NOMO-1 (cell line): ENCODE results near the gene NPM1.
A peak's percentile ranks its signal among the peaks of the same experiment; 100 is the strongest.

Source experiments
- DNase-seq, 2 experiments: peaks; one replicate each; lab custom pipeline; 2025; ENCODE audit not compliant: unreplicated experiment in 2 of 2; lab: John Stamatoyannopoulos, UW

The NPM1 gene

GRCh38 chr5:171445644-171446516 lies 58.2 kb downstream of the NPM1 start:
- no peak for DNase-seq

GRCh38 chr5:171447226-171447625 lies 59.6 kb downstream of the NPM1 start:
- DNase-seq: no peak

DNA sequence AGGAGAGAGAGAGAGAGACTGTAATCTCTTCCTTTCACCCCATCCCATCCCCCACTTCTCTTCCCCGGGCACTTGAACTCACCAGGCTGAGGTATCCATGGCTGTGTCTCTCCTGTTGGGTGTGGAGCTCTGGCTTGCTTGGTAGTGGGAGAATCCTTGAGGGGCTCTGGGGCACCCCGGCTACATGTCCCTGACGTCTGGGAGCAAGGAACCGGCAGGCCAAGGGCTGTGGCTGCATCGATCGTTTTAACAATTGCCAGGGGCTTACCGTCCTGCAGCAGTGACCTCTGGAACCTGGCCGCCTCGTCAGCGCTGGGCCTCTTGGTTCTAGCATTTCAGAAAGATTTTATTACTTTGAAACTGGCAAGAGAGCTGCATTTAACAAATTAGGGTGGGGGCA lies 61.8 kb downstream of the NPM1 start:
- DNase-seq: no peak

DNA sequence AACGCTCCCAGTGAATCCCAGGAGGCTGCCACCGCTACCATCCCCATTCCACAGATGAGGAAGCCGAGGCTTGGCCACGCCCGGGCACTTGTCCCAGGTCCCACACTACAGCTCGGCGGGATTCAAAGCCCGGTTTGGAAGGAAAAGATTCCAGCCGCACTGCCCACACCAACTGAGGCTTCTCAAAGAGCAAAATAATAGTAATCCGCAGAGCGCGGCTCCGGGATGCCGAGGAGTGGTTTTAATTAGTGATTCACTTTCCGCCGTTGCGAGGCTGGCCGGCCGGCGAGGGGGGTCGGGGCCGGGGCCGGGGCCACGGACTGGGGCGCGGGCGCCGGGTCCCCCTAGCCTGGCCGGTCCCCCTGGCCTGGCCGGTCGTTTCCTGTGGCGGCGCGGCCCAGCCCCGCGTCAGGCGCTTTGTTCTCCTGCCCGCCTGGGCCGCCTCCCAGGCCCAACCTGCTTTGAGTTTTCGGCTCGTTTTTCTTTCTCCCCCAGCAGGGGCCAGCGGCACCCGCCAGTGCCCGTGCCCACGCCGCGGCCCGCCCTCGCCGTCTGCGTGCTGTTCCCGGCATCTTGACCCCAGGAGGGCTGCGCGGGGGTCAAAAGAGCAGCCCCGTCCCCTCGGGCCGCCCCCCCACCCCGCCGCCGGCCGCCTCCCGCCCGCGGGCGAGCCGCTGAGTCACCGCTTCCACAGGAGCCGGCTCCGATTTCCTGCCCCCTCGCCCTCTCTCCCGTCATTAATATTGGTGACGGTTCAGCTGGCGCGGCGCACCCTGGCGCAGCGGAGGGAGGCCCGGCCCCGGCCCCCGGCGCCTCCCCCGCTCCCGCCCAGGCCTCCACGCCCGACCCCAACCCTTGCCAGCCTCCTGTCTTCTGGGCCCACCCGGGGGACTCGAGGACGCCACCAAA lies 63.0 kb downstream of the NPM1 start:
- peak; percentile 30 to 52 for DNase-seq

DNA sequence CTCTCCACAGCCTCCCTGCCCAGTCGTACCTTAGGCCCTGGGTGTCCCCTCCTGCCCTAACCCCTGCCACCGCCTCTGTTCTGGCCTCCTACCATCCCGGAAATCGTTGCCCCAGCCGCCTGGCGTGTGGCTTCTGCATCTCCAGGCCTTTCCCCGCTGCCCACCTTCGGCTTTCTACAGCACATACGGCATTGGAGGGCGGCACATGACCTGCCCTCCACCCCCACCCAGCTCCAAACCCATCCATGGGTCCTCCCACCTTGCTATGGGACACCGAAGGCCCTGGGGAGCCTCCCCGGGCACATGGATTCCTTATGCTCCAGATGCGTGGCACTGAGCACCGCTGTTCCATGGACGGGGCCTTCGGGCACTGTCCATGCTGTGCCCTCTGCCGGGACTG lies 63.8 kb downstream of the NPM1 start:
- no peak for DNase-seq

GRCh38 chr5:171453056-171453725 lies 65.5 kb downstream of the NPM1 start:
- DNase-seq: no peak

DNA sequence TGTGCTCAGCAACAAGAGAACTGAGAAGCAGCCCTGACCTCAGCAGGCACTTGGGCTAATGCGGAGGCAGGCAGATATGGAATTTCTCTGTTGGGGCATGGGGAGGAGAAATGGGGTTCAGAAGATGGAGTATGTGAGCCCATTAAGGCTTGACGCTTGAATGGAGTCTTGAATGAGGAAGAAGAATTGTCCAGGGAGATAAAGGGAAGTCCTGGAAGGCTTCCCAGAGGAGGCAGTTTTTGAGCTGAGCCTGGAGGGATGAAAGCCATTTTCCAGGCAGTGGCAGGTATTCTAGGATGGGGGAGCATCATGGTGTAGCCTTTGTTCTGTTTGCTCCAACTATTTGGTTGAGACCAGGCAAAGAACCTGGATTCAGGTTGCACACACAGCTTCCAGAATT lies 66.3 kb downstream of the NPM1 start:
- no peak for DNase-seq

DNA sequence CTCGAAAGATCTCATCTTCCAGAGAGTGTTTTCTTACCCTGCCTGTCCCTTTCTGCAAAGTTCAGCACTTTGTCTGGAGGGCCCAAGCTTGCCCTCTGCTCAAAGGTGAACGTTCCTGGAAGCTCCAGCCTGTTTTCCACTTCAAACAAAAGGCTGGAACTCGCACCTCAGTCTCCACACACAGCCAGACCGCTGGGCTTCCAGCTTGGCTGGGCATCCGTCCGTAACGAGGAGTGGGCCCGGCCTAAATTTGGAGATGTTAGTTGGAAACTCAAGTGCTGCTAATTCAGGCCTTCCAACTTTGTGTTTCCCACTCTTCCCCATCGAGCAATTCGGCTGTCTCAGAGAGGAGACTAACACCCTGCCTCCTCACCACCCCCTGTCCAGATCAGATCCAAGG lies 66.9 kb downstream of the NPM1 start:
- DNase-seq: no peak

GRCh38 chr5:171455522-171455921 lies 67.9 kb downstream of the NPM1 start:
- DNase-seq: no peak

- no peak for DNase-seq
These were observed 69.7 kb downstream of the NPM1 start for GRCh38 chr5:171457208-171457981.

- no peak for DNase-seq
These were observed 72.2 kb downstream of the NPM1 start for GRCh38 chr5:171459839-171460238.
